ENCODE measurements around the gene DEPDC1.

Gene DEPDC1

DNA sequence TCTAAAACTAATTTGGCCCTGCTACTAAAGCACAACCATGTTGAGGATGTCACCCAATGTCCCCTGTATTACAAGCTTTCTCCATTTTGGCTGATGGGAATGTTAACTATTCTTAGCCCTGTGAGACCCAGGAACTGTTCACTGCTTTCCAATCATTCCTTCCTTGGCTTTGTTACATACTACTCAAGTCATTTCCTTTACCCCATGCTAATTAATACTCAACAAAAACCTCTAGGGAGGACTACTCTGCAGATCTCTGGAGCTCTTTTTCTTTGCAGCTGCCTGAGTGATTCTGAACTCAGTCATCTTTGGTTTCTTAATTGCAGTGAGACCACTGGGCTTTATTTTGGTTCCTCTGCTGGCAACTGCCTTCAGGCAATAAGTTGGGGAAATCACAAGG, 23.8 kb downstream of the DEPDC1 start:
- no peak for DNase-seq (ENCODE audit: low spot score)

DNA sequence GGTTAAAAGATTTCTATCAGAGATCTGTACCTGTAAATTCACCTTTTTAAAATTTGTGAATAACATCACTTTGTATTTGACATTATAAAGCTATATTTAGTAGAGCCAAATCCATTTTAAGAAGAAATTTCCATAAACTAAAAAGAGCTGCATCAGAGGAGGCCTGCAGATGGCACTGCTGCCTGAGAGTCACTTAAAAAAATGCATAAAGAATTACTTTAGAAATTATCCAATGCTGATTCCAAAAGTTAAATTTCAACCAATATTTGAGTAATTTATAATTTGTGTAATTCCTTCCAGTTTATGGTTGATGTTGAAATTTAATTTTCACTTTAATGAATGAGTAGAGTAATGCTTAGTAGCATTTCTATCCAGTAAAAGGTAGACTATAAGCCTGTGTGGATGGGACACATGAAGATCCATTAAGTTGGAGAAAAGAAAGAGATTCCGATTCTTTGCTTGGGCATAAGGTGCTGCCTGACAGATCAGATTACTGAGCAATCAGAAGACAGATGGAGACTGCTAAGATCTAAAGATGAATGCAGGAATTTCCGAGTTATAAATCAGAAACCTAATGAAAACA, 26.4 kb downstream of the DEPDC1 start:
- DNase-seq (ENCODE audit: low spot score) = peak; percentile 5

DNA sequence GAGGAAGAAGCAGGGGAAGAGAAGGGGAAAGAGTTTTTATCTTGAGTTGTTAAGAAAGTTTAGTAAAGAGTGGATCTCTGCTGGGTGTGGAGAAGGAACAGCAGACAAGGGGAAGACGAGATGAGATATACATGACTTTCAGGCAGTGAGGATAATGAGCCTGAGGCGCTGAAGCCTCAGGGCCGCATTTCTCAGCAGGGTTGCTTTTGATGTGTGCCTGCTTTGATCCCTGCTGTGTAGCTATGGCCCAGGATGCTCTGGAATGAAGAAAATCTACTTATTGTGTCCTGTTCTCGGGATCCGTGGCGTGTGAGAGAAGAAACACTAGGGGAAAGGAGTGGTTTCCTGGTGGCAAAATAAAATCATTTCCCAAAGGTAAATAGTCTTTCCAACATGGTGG, 32.0 kb downstream of the DEPDC1 start:
- DNase-seq (ENCODE audit: low spot score) = no peak

DNA sequence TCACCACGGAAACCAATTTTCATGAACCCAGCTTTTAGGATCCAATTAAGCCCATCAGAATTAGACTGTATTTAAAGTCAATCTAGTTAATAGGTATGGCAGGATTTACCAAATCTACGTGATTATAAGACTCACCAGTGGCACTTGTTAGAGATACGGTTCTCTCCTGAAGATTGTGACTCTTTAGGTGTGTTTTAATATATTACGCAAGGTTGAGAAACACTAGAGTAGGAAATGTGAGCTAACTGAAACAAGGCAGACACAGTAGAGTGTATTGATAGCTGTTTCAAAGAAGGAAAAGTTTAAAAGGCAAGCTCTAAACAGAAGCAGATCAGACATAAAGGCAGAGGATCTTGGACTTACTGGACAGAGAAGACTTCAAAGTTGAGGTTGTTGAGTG, 35.9 kb downstream of the DEPDC1 start:
- no peak for DNase-seq (ENCODE audit: low spot score)

DNA sequence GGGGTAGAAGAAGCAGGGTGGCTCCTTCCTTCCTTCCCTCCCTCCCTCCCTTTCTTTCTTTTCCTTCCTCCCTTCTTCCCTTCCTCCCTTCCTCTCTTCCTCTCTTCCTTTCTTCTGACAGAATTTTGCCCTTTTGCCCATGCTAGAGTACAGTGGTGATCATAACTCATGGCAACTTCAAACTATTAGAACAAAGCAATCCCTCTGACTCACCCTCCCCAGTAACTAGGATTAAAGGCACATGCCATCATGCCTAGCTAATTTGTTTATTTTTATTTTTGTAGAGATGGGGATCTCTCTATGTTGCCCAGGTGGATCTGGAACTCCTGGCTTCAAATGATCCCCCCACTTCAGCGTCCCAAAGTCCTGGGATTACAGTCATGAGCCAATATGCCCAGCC, 37.1 kb downstream of the DEPDC1 start:
- DNase-seq (ENCODE audit: low spot score) = no peak

DNA sequence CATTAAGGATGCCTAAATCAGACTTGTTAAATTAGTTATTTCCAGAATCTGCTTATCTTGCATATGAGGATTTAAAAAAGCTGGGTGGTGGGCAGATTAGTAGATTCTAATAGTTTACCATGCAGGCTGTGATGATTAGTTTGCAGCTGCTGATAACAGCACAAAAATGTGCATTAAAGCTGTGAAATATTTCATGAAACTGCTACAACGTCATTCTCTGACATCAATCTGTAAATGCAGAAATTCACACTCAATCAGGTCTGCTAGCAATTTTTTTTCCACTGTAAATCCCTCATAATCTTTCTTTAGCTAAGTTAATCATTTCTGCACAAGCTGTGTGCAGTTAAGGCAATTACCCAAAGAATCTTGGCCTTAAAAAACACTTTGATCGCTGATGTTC, 37.8 kb downstream of the DEPDC1 start:
- DNase-seq (ENCODE audit: low spot score) = no peak

DNA sequence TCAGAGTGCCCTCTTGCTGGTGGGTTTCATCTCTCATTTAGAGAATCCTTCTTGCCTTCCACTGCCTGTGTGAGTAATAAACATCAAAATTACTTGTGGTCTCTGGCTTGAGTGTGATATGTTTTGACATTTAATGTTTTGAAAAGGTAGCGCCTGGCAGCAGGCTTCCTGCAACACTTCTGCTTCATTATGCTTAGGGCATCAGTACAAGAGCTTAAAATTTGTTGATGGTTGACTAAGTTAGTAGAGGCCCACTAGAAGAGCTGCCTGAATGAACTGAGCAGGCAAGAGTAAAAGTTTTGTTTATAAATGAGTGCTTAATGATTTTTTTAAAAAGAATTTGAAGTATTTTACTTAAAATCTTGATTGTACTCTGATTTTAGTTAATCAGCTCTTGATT, 40.7 kb downstream of the DEPDC1 start:
- DNase-seq (ENCODE audit: low spot score) = no peak

DNA sequence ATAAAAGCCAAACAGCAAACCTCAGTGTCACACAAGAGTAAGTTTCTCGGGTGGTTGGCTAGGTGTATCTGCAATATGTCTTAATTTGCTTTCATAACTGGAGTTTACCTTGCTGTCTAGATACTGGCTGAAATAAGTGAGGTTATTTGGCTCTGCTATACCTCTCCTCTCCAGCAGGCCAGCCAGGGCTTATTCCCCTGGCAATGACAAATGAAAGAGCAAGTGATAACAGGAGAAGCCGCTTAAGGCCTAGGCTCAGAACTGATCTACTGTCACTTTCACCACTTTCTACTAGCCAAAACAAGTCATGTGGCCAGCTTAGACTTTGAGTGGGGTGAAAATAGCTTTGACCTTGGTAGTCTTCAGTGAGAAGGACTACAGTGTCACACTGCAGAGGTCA, 42.3 kb downstream of the DEPDC1 start:
- no peak for DNase-seq (ENCODE audit: low spot score)

DNA sequence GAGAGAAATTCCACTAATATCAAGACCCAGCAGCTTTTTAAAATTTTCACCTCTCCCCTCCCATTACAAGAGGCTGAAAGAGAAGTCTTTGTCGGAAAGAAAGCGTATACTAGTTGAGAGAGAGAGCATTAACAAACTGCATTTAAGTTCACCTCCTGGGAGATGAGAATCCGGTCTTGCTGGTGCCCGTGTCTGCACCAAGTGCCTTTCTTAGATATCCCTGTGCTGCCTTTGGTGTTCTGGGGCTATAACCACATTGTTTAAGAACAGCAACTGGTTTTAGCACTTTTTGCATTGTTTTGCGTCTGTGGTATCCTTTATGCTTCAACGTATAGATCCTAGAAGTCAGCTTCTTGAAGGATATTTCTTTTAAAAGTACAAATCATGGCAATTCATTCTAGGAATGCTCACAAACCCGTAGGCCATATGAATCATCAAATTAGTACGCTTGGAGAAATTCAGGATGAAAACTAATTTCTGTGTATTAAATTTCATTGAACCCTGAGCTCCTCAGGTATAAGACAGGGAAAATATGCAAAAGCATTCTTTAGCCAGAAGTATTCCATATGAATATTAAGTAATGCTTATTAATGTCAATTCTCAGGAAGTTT, 43.7 kb downstream of the DEPDC1 start:
- DNase-seq (ENCODE audit: low spot score) = no peak

DNA sequence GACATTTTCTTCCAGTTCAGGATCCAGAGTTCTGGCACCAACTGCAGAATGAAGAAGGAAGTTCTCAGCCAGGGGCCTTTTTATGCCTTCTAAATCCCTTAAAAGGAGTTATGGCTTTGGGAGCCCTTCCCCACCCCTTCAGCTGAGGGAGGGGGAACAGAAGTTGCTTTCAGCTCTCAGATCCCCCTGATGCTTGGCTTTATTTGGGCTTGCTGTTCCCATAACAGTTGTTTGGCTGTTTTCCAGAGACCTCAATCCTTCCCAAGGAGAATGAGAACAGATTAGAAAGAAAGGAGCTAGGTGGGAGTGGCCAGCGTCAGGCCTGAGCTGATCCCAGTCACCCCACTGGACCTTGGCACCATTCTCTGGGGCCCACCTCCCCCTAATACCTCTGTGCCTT, 47.0 kb downstream of the DEPDC1 start, which contains the start of gene RPE65:
TSS of gene RPE65 (minus strand) at position 54 of the 400 bp plus-strand sequence. CDS start at position 5, 49 bp downstream.
- no peak for DNase-seq (ENCODE audit: low spot score)

DNA sequence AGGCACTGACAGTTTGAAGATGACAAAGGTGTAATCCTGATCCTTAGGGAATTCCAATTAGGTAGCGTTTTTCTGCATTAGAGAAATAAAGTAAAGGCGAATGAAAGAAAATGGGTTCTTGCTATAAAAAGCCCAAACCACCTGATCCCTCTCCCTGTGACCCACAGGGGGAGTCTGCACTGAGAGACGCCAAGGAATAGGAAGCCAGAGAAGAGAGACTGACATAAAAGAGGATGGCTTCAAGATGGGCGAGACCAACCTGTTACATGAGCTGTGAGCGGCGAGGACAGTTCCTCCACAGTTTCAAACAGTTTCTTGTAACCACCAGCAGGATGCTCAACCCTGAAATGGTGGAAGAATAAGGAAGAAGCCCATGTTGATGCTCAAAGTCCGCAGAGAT, 48.5 kb downstream of the DEPDC1 start:
- no peak for DNase-seq (ENCODE audit: low spot score)

DNA sequence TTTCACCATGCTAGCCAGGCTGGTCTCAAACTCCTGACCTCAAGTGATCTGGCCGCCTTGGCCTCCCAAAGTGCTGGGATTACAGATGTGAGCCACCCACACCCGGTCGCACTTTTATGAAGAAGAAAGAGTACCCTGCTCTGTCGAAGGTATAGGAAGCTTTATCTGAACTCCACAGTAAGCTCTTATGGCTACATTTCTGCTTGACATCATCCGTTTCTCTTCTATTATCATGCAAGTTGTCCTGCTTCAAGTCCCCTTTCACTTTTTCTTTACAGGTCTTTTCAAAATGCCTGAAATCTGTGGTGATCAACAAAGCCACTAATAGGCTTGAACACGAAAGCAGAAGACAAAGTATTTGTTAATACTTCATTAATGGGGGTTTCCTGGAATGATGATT, 51.2 kb downstream of the DEPDC1 start:
- DNase-seq (ENCODE audit: low spot score) = no peak

DNA sequence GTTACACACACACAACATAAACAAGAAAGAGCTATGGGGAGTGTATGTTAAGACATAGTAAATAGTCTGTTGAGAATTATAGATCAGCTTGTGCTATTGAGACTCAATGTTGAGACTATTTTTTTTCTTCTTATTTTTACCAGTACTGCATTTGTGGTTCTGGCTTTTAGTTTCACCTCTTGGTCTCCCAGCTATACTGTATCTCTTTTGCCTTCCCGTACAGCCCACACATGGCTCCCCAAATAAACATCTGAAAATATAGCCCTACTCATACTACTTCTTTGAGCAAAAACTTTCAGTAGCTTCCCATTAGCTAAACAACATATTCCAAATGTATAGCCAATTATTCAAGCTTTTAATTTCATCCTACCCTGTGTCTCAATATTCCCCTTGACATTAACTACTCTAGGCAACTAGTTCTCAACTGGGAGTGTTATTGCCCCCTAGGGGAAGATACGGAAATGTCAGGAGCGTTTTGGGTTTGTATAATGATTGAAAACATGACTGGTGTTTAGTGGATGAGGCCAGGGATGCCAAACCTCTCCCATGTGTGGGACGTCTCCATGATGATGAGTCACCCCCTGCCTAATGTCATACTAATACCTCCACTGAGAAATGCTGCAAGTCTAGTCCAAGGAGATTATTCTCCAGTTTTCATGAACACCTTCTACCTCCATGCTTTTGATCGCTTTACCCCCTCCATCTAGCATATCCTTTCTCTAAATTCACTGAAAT, 53.9 kb downstream of the DEPDC1 start:
- DNase-seq (ENCODE audit: low spot score) = peak; percentile 33

DNA sequence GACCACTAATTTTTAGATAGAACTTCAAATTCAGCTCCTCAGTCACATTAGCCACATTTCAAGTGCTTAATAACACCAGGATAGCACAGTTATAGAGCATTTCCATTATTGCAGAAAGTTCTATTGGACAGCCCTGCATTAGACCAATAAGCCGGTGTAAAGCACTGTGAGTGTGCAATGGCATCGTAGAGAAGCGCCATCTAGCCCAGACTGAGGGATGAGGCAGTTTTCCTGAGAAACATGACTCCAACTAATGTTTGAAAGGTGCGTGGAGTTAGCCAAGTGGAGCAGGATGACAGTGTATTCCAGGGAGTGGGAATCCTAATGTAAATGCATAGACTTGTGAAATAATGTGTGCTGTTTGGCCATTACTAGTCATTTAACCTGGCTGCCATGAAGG, 54.9 kb downstream of the DEPDC1 start:
- DNase-seq (ENCODE audit: low spot score) = peak; percentile 8

DNA sequence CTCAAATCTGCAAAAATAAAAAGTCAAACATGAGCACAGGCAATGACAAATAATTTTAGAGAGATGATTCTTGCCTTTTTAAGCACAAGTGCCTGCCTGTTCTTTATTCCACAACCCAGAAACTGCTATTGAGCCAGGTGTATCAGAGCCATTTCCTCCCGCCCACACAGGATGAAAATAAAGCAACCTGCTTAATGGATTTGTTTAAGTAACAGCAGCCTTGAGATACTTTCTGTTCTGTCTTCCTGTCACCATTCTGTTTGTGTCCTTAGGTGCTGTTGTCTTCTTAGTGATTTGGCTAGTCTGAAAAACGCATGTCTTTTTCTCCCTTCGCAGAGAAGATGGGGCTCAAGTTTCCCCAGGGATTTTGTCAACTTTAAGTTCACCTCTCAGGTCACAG, 58.6 kb downstream of the DEPDC1 start:
- DNase-seq (ENCODE audit: low spot score) = no peak

DNA sequence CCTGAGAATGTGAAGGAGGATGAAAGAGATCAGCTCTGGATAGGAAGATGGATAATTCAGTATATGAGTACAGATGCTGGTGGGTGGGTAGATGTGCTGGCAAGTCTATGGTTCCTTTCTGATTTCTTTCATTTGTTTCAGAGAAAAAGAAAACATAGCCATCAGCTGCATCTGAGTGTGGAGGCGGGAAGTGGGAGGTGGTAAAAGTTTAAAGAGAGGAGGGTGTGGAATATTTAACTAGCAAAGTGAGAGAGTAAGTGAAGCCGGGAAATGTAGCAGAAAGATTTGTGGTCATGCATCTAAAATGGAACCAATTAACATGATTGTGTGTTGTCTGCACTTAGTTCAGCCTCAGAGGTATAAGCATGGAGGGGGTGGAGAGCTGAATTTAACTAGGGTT, 63.5 kb downstream of the DEPDC1 start:
- no peak for DNase-seq (ENCODE audit: low spot score)

DNA sequence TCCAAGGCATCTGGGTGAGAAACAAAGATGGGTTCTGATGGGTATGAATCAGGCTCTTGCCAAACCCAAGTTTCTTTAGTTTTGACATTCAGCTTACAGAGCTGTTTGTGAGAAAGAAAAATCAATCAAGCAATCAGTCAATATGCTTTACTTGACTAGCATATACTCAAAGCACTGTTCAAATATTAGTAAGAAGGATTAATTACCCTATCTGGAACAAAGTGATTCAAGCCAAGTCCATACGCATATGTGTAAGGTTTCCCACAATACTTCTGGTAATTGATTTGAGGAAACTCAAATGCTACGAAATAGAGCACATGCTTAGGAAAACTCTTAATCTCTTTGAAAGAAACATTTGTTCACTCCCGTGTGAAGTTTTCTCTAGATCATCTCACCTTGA, 65.8 kb downstream of the DEPDC1 start:
- DNase-seq (ENCODE audit: low spot score) = no peak

DNA sequence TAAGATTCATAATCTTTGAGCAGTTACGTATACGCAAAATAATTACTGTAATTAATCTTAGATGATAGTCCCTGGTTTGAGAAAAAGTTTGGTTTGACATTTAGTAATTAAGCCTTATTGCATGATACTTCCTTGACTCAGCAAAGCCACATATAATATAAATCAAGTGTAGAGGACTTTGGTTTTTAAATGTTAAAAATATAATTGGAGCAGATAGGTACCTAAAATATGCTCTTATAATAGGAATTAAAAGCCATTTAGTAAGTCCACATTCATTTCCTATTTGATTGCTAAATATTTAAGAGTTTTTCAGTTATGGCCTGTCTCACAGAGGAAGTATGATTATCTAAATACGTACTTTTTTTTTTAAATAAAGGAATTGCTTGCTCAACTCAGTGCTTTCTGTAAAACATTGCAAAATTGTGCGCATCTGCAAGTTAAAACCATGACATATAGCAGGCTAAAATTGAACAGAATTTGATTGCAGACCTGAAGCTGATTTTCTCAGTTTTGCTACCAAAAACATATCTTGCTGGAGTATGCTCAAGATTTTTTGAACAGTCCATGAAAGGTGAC, 67.6 kb downstream of the DEPDC1 start:
- DNase-seq (ENCODE audit: low spot score) = no peak

DNA sequence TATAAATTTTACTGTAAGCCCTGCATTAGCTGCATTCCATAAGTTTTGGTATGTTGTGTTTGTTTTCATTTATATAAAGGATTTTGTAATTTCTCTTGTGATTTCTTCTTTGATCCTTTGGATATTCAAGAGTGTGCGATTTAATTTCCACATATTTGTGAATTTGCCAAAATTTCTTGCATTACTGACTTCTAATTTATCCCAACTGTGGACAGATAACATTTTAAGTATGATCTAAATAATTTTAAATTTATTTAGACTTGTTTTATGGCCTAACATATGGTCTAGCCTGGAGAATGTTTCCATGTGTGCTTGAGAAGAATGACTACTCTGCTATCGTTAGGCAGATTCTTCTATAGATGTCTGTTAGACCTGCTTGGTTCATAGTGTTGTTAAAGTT, 70.3 kb downstream of the DEPDC1 start:
- no peak for DNase-seq (ENCODE audit: low spot score)
